Neural progenitor cell (in vitro differentiated cells): ENCODE measurements around the gene TLL2.

Experiments
- EZH2 ChIP-seq: fragments of 200-600 bp; sonication (generic); IDR thresholded peaks from 2 replicates; pipeline ENCODE4 v1.6.1; 2017; ENCODE audit warnings: antibody characterized with exemption, mild to moderate bottlenecking, moderate library complexity
- EZH2phosphoT487 ChIP-seq: fragments of 200-600 bp; sonication (generic); IDR thresholded peaks from 2 replicates; pipeline ENCODE4 v1.6.1; 2017; ENCODE audit warnings: antibody characterized with exemption
- TF ChIP-seq, protein P1 (sequence below): fragments of 200-600 bp; sonication (generic); IDR thresholded peaks from 2 replicates; pipeline ENCODE4 v1.5.1; 2017; ENCODE audit warnings: antibody characterized with exemption, mild to moderate bottlenecking

DNA sequence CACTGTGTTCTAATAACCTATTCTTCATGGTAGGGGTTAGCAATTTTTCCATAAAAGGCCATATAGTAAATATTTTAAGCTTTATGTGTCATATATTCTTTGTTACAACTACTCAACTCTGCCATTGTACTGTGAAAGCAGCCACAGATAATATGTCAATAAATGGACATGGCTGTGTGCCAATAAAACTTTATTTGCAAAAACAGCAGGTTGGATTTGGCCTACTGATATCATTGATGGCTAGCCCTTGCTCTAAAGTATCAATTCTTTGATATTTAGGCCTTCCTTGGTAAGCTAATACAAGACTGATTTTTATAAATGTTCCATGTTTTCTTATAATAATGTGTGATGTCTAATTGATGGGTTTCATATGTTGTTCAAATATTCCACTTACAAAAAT, 77.7 kb downstream of the TLL2 start:
- TF ChIP-seq, protein P1, sequence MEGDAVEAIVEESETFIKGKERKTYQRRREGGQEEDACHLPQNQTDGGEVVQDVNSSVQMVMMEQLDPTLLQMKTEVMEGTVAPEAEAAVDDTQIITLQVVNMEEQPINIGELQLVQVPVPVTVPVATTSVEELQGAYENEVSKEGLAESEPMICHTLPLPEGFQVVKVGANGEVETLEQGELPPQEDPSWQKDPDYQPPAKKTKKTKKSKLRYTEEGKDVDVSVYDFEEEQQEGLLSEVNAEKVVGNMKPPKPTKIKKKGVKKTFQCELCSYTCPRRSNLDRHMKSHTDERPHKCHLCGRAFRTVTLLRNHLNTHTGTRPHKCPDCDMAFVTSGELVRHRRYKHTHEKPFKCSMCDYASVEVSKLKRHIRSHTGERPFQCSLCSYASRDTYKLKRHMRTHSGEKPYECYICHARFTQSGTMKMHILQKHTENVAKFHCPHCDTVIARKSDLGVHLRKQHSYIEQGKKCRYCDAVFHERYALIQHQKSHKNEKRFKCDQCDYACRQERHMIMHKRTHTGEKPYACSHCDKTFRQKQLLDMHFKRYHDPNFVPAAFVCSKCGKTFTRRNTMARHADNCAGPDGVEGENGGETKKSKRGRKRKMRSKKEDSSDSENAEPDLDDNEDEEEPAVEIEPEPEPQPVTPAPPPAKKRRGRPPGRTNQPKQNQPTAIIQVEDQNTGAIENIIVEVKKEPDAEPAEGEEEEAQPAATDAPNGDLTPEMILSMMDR, result no peak
- TF ChIP-seq EZH2, result no peak
- no peak for TF ChIP-seq EZH2phosphoT487
